Purkinje cell (primary cell): ENCODE data around the gene CEP85. TPM values are rescaled to one million over a fixed set of nuclear protein-coding genes. Genes with fewer than 3 reads are reported as not detected.

Experiments used
- polyA plus RNA-seq: library from polyadenylated mRNA; unstranded; fragments of >200 nt; fragmentation: Nextera tagmentation; gene quantifications from 2 replicates; pipeline ENCODE4 v1.2.1, GENCODE V29; 2014

CEP85 gene, protein sequence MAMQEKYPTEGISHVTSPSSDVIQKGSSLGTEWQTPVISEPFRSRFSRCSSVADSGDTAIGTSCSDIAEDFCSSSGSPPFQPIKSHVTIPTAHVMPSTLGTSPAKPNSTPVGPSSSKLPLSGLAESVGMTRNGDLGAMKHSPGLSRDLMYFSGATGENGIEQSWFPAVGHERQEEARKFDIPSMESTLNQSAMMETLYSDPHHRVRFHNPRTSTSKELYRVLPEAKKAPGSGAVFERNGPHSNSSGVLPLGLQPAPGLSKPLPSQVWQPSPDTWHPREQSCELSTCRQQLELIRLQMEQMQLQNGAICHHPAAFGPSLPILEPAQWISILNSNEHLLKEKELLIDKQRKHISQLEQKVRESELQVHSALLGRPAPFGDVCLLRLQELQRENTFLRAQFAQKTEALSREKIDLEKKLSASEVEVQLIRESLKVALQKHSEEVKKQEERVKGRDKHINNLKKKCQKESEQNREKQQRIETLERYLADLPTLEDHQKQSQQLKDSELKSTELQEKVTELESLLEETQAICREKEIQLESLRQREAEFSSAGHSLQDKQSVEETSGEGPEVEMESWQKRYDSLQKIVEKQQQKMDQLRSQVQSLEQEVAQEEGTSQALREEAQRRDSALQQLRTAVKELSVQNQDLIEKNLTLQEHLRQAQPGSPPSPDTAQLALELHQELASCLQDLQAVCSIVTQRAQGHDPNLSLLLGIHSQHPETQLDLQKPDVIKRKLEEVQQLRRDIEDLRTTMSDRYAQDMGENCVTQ
- polyA plus RNA-seq, result 1.9 and 2.0 TPM in 2 replicates

GRCh38 chr1:26233903-26234643 is at the start of gene CEP85:
TSS of gene CEP85 (plus strand) at chr1:26234200. CDS start at chr1:26239784, 5,584 bp downstream.

GRCh38 chr1:26190373-26190987 is 43.5 kb upstream of the CEP85 start, which contains the start of gene CATSPER4:
TSS of gene CATSPER4 (plus strand) at chr1:26190602. CDS start at chr1:26190628, 26 bp downstream.

DNA sequence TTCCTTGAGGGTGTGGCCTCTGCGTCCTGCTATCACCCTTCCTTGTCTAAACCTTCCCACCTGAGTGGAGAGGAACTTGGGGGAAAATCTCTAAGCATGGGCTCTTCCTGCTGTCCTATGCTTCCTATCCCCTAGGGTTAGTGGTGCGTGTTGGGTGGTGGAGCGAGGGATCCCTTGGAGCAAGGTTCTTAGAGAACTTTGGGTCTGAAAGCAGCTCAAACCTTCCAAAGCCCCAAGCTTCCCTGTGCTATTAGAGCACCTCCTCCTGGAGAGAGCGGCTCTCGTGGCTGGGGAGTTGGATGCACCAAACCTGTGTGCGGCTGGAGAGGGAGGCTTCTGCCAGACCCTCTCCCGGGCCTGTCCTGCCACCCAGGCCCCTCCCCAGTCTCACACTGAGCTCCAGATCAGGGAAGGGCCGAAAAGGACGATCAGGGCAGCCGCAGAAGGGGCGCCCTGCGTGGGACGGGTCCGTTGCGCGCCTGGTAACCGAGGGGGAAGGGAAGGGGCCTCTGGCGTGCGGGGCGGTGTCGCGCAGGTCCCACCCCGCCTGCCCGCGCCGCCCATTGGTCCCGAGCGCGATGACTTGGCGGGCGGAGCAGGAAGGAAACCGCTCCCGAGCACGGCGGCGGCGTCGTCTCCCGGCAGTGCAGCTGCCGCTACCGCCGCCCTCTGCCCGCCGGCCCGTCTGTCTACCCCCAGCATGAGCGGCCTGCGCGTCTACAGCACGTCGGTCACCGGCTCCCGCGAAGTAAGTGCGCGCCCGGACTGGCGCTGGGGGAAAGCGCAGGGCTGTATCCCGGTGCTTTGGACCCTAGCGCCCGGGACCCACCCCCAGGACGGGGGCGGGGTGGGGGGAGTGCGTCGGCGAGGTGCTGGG is 45.7 kb downstream of the CEP85 start, which contains the start of gene SH3BGRL3:
Gene SH3BGRL3, plus strand, starts transcription at position 631 of the 877 bp plus-strand sequence. Its CDS starts 70 bp downstream, at position 701.

DNA sequence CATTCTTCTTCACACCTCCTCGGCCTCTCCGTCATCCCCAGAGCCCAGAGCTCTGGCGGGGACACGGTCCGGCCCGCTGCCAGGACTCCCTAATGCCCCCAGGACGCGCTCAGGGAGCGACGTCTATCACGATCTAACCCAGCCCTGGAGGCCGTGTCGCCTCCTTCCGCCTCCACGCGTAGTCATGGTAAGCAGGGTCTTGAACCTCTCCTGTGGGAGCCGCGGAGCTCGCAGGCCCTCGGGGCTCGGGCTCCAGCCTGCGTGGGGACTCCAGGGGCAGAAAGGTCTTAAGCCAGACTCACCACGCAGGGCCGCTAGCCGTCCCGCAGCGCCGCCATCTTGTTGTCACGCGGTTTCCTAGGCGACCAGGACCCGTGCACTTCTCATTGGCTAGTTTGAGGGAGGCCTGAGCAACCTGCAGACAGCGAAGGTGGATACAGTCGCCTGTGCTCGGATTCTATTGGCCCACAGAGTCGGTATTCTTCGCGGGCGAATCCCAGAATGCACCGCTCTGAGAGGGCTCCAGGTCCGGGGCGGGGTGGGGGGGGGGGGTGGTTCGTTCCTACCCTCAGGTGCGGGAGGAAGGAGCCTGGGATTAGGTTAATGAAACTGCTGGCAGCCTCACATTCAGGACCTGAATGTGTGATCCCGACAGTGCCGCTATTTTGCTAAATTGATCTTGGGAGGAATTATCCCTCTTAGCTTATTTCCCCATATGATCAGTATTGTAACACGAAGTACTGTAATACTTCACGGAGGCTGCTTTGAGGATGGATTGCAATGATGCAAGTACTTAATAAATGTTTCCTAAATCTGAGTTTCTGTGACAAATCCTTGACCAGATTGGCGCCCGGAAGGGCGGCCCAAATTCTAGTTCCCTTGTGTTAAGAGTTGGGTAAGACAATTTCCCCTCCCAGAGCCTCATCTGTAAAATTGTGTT is 72.6 kb downstream of the CEP85 start, which contains the start of gene UBXN11:
Gene UBXN11, minus strand, starts transcription at position 347 of the 940 bp plus-strand sequence. CDS start 3,753 bp downstream, outside the sequence.

DNA sequence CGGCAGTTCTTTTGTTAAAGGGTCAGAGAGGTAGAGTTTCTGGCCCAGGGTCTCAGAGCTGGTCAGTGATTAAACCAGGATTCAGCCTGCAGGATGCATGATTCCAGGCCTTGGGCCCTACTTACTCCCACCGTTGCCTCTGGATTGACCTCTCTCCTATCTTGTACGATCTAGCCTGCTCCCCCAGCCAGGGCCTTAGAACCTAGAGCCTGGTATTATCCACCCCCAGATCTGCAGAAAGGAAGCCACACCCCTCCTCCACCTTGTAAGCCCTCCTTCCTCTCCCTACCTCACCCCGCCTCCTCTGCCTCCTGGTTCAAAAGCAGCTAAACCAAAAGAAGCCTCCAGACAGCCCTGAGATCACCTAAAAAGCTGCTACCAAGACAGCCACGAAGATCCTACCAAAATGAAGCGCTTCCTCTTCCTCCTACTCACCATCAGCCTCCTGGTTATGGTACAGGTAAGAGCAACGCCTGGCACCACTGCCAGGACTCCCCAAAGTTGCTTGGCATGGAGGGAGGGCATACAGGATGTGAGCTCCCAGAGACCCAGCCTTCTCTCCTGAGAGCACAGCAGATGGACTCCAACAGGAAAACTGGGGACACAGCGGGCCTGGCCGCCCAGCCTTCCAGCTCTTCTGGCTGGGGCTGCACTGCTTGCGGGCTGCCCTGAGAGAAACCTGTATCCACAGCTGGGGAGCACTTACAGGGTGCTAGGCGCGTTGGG is 83.8 kb downstream of the CEP85 start, which contains the start of gene CD52:
Gene CD52, plus strand, starts transcription at position 347 of the 726 bp plus-strand sequence. Its CDS starts 60 bp downstream, at position 407.

Other genes starting within 250 kb of the CEP85 start
- 0.34 and 2.4 TPM in 2 replicates for gene PAFAH2, start 236.1 kb upstream of the CEP85 start, polyA plus RNA-seq
- 0.50 TPM in 1 of 2 replicates, not detected in the other for gene EXTL1, start 212.4 kb upstream of the CEP85 start, polyA plus RNA-seq
- not detected in 2 replicates for gene SLC30A2, start 188.1 kb upstream of the CEP85 start, polyA plus RNA-seq
- not detected in 2 replicates for gene TRIM63, start 166.6 kb upstream of the CEP85 start, polyA plus RNA-seq
- gene PDIK1L, start 122.4 kb upstream of the CEP85 start, polyA plus RNA-seq, result 2.7 and 4.6 TPM in 2 replicates
- 0.08 and 0.19 TPM in 2 replicates for gene FAM110D, start 75.1 kb upstream of the CEP85 start, polyA plus RNA-seq
- gene C1orf232, start 65.2 kb upstream of the CEP85 start, polyA plus RNA-seq, result not detected in 2 replicates
- 12.0 and 13.6 TPM in 2 replicates for gene ZNF593, start 64.3 kb upstream of the CEP85 start, polyA plus RNA-seq
- not detected in 2 replicates for gene ZNF593OS, start 62.4 kb upstream of the CEP85 start, polyA plus RNA-seq
- gene CNKSR1, start 56.7 kb upstream of the CEP85 start, polyA plus RNA-seq, result 0.81 TPM in 1 of 2 replicates, not detected in the other
- not detected in 2 replicates for gene CATSPER4, start 43.6 kb upstream of the CEP85 start, polyA plus RNA-seq
- gene SH3BGRL3, start 45.9 kb downstream of the CEP85 start, polyA plus RNA-seq, result 300 and 473 TPM in 2 replicates
- gene UBXN11, start 72.4 kb downstream of the CEP85 start, polyA plus RNA-seq, result 5.2 and 6.2 TPM in 2 replicates
- gene CD52, start 83.8 kb downstream of the CEP85 start, polyA plus RNA-seq, result 2.4 TPM in 1 of 2 replicates, not detected in the other
- gene CRYBG2, start 119.9 kb downstream of the CEP85 start, polyA plus RNA-seq, result not detected in 2 replicates
- gene ZNF683, start 138.6 kb downstream of the CEP85 start, polyA plus RNA-seq, result 0.34 TPM in 1 of 2 replicates, not detected in the other
- not detected in 2 replicates for gene LIN28A, start 176.6 kb downstream of the CEP85 start, polyA plus RNA-seq
- 30.1 and 38.5 TPM in 2 replicates for gene DHDDS, start 198.1 kb downstream of the CEP85 start, polyA plus RNA-seq
- gene HMGN2, start 238.2 kb downstream of the CEP85 start, polyA plus RNA-seq, result 145 and 146 TPM in 2 replicates